HG03025 (cell line): ENCODE results near the gene HSF5.
A peak's percentile ranks its signal among the peaks of the same experiment; 100 is the strongest.
"Not testable (repeated sequence)": the region's sequence is repeated elsewhere in the genome, so short reads cannot be mapped to it uniquely, and the experiment has no call there.

ENCODE experiments used
- ATAC-seq: cut with Tn5 transposase; IDR thresholded peaks from one replicate; pipeline ENCODE4 v1.9.1; 2021; ENCODE audit warnings: mild to moderate bottlenecking, moderate library complexity; ENCODE audit not compliant: unreplicated experiment, low FRiP score

Gene HSF5

DNA sequence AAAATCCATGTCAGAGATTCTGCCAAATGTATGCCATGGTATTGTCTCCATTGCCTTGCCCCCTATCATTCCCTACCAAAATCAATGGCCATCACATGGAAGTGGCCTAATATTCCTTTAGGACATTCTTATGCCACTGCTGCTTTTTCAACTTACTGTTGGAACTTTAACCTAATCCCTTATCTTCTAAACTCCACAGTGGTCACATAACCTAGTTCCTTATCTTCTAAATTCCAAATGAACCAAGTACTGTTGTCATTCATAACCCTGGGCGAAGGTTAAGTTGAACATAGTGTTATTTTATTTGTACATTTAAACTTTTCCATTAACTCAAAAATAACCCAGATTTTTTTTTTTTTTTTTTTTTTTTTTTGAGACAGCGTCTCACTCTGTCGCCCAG, 3.6 kb downstream of the HSF5 start:
- ATAC-seq = no peak

DNA sequence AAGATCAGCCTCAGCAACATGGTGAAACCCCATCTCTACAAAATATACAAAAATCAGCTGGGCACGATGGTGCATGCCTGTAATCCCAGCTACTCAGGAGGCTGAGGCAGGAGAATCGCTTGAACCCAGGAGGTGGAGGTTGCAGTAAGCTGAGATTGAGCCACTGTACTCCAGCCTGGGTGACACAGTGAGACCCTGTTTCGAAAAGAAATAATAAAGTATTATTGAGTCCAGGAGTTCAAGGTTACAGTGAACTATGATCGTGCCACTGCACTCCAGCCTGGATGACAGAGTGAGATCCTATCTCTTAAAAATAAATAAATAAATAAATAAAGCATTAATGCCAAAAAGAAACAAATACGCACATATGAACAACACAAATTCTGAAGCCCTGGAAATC, 6.4 kb downstream of the HSF5 start:
- not testable (repeated sequence) for ATAC-seq

DNA sequence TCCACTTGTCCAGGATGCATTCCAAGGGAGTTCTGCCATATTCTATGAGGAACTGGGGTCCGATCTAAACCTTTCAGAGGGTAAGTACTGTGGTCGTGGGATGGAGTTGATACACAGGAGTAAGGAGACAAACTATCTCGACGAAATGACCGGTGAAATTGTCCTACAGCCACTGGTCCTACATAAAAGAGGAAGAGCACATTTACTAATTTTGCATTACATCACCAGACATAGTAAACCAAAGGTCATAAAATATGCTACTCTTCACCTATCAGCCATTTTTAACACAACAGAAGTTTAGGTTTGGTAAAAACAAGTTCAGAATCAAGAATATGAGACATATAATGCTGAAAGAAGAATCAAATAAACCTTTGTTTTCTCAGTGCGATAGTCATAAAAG, 8.1 kb downstream of the HSF5 start:
- no peak for ATAC-seq

DNA sequence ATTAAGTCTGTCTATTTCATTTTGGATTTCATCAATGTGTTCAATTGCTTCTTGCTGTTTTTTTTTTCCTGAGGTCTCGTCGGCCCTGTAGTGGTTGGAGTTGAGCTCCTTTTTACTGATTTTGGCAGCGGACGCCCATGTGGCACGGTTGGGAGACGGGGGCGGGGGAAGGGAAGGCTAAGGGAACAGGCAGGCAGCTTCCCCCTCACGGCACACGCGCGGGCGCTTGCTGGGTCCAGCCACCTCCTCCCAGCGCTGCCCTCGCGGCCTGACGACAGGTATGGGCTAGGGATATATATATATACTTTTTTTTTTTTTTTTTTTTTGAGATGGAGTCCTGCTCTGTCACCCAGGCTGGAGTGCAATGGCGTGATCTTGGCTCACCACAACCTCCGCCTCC, 11.4 kb downstream of the HSF5 start:
- no peak for ATAC-seq

DNA sequence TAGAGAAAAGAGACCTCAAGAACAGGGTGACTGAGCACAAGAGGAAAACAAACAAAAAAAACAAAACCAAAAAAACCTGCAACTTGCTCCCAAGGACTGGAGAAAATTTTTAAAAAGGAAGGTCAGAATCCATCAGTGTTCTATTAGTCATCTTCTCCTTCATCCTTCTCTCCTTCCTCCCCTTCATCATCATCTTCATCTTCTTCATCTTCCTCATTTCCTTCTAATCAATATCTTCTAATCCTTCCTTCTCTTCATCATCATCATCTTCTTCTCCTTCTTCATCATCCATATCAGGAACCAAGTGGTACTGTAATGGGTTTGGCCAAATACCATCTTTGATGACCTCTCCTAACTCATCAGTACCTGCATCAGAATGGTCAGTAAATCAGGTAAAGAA, 12.2 kb downstream of the HSF5 start:
- no peak for ATAC-seq

DNA sequence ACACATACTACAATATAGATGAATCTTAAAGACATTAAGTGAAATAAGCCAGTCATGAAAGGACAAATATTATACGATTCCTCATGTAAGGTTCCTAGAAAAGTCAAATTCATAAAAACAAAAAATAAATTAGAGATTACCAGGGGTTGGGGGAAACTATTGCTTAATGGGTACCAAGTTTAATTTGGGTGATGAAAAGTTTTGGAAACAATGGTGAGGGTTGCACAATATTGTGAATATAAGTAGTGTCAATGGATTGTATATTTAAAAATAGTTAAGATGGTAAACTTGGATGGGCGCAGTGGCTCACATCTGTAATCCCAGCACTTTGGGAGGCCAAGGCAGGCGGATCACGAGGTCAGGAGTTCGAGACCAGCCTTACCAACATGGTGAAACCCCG, 17.9 kb downstream of the HSF5 start:
- ATAC-seq = no peak

DNA sequence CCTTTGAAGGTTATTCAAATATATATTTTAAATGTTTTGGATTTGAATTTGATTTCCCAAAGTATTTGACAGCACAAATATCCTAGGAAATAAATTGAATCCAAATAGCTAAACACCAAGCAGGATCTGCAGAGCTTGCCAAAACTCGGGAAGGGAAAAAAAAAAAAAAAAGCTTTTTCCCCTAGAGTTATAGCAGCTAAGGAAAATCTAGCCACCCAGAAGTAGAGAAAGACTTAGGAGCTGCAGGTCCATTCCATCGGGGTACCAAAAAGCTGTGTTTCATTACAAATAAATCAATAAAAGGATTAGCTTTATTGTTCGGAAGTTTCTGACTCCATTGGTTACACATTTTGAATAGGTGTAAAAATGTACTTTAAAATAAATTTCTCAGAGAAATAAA, 19.3 kb downstream of the HSF5 start:
- no peak for ATAC-seq

DNA sequence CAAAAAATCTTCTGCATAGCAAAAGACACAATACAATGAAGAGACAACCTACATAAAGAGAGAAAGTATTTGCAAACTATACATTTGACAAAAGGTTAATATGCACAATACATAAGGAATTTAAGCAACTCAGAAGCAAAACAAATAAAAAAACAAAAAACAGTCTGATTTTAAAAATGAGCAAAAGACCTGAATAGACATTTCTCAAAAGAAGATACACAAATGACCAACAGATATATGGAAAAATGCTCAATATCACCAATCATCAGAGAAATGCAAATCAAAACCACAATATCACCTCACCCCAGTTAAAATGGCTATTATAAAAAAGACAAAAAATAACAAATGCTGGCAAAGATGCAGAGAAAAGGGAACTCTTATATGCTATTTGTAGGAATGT, 32.7 kb downstream of the HSF5 start:
- ATAC-seq = no peak

DNA sequence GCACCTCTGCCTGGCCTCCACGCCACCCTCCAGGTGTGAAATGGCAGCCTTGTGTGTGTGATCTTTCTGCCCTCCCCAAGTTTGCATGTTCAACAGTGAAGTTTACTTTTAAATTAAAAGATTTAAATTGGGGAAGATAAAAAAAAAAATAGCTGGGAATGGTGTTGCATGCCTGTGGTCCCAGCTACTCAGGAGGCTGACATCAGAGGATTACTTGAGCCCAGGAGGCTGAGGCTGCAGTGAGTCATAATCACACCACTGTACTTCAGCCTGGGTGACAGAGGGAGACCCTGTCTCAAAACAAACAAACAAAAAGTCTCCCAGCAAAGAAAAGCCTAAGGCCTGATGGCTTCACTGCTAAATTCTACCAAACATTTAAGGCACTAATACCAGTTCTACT, 35.5 kb downstream of the HSF5 start:
- no peak for ATAC-seq

DNA sequence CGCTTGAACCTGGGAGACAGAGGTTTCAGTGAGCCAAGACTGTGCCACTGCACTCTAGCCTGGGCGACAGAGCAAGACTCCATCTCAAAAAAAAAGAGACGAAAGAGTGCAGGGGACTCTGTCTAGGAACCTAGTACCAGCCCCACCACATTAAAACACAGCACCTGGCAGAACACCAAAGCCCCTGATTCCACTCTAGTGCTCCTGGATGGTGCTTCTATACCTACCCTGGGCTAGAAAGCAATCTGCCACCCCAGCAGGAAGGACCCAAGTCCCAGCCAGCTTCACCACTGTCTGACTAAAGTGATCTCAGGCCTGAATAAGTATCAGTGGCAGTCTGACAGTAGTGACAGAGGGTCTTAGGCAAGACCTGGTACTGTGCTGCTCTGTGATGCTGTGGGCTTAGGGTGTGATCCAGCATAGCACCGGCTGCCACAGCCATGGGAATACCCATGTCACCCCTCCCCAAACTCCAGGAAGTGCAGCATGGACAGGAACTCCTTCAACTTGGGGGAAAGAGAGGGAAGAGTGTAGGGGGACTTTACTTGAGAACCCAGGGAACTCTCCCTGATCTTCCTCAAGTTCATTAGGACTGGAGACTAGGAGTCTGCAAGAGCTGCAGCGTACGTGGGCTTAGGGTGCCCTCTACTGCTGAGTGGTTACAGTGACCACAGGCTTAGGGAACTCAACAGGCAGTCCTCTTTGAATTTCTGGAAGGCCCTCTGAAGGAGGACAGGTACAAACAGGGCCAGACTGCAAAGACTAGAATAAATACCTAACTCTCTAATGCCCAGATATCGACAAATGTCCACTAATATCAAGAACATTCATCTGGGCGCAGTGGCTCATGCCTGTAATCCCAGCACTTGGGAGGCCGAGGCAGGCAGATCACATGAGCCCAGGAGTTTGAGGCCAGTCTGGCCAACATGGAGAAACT, 40.9 kb downstream of the HSF5 start:
- ATAC-seq = no peak

DNA sequence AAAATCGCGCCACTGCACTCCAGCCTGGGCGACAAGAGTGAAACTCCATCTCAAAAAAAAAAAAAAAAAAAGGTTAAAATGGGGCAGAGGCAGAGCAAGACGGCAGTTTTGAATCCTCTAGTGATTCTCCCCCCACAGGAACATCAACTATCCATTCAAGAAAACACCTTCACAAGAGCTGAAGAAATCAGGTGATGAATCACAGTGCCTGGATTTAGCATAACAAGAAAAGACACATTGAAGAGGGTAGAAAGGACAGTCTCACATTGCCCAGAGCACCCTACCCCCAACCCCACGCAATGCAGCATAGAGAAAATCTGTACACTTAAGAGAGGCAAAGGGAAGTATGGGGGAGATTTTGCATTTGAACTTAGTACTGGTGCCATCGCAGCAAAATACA, 42.1 kb downstream of the HSF5 start:
- ATAC-seq = no peak

DNA sequence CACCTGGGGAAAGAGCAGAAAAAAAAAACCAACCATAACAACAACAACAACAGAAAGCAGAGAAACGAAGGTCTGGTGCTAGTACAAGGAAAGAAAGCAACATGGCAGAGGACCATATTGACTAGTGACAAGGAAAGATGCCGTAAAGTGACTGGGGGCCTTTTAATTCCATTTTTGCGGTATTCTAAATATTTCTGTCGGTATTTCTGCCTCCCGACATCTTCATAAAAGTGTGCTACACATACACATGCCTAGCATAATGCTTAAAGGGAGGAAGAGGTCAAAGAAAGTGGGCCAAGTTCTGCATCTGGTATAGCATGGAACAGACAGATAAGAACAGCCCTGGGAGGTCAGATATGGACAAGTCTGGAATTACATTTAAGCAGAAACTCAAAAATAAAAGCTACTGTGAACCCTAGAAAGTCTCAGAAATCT, 51.4 kb downstream of the HSF5 start:
- no peak for ATAC-seq

DNA sequence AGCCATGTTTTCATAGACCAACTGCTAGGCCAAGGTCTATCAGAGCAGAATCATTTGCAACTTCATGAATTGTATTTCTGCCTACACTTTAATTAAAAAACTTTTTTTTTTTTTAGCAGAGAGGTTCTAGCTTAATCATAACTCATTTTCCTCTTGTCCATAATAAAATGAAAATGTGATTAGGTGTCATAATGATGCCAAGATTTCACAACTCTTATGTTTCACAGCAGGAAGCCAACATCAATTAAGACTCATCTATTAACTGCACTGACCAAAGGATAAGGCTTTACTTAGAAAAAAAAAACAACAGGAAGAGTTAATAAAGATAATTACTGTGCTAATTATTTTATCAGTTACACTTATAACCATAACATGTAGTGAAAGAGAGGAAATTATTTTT, 52.0 kb downstream of the HSF5 start:
- ATAC-seq = no peak

DNA sequence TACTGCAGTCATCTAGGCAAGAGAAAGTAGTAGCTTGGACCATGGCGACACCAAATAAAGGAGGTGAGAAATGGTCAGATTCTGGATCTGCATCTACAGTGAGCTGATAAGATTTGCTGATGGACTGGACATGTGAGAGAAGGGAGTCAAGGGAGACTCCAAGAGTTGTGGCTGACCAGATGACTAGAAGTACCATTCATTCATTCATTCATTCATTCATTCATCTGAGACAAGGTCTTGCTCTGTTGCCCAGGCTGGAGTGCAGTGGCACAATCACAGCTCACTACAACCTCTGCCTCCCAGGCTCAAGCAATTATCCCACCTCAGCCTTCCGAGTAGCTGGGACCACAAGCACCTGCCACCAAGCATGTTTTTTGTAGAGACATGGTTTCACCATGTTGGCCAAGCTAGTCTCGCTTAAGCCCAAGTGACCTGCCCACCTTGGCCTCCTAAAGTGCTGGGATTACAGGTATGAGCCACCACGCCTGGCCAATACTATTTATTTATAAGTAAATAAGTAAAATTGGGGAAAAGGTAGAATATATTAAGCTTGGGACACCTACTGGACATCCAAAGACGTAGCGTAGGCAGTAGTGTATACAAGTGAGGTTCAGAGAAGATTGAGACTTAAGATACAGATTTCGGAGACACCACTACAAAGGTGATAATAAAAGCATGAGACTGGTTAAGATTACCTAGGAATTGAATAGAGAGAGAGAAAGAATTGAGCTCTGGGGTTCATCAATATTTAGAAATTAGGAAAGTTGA, 55.2 kb downstream of the HSF5 start:
- ATAC-seq = no peak

DNA sequence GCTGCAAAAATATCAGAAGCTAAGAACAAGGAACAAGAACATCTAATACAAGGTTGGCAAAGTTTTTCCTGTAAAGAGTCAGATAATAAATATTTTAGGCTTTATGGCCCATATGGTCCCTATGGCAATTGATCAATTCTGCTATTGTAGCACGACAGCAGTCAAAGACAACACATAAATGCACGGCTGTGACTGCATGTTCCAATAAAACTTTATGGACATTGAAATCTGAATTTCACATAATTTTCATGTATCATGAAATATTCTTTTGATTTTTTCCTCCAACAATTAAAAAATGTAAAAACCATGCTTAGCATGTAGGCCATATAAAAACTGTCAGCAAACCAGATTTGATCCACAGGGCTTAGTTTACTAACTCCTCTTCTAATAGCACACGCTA, 60.4 kb downstream of the HSF5 start:
- no peak for ATAC-seq

DNA sequence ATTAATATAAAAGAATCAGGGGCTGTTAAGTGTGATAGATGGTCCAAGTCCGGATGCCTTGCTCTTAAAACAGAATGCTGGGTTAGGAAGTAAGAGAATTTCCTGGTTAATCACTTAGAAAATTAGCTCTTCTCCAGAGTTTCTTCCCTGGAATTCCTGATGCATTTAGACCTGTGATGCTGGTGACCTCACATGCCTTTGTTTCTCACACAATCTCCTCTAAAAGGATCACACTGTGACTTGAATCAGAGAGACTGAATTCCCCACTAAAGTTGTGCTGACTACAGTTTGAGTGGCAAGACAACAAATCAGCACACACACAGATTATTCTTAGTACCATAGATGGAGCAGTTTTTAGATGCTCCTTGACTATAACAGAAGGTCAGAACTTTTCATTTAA, 66.5 kb downstream of the HSF5 start:
- no peak for ATAC-seq

DNA sequence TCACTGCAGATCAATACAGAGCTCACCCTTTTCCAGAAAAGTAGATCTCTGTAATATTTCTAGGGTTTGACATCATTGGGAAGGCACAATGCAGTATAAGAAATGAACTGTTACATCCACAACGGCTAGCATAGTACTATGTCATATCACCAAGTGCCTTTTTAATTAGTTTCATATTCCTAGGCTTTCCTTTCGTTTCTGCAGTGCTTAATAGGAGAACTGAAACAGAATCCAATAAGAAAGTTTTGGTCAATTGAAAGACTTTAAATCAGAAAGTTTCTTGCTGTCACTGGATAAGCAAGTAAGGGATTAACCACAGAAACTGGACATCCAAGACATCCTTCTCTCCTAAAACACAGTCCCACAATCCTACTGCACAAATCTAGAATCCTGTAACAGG, 67.4 kb downstream of the HSF5 start:
- no peak for ATAC-seq

DNA sequence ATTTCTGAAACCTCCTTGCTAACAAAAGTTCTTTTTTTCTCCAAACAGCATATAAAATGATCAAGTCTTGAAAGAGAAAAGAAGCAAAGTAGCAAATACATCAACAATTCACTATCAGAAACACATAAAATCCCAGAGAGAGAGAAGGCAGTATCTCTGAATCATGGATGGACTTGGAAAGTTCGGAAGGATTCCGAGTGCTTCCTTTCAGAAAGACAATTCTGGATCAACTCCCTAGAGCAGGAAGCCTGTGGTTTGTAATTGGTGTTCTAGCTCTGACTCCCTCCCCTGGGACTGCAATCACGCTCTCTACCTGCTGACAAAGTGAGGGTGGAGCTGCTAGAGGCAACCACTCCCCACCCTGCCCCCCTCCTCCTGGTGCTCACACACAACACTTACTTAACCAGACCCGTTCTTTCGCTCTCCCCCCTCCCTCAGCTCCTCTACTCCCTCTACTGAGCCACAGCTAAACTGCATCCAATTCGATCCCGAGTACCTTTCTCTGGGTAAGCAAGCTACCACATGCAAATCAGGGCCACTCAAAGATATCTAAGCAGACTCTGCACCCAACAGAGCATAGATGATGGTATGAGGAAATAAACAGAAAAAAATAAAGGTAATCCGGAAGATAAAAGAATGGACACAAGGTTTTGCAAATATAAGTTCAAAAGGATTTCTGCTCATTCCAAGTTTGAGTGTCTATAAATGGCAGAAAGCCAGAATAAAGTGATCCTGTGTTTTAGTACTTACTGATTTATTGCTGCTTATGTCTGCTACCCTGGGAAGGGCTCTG, 70.7 kb downstream of the HSF5 start, which contains the start of gene RNF43:
Gene RNF43 (minus strand): TSS at position 235 of the 793 bp plus-strand sequence. CDS start 1,957 bp downstream, outside the sequence.
- ATAC-seq = peak; percentile 85

DNA sequence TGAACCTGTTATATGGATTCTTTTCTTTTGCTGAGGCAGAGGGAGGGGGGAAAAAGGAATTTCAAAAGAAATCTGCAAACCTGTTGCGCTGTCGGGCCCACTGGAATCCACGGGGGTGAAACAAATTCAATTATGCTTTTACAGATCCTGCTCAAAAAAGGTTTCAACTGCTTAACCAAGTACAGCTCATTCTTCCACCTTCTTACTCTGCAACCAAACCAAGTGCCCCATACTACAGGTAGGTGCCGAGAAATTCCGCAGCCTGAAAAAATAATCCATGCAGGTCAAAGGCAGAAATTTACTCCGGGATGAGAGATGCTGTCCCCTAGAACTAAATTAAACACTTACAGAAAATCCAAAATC, 71.3 kb downstream of the HSF5 start:
- ATAC-seq = no peak

DNA sequence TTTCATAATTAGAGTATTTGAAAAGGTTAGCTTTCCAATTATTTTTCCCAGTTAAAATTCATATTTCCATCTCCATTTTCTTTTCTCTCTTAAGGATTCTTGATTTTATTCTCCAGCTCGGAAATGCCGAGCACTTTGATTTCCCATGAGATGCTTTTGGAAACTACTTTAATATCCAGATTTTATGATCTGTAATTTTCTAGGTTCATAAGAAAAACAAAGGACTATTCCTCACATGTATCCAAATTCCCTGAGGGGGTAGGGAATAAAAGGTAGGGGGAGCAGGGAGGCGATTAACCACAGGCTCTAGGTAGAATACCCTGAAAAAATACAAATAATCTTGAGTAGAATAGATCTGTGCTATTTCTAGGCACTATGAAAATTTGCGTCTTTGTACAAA, 71.8 kb downstream of the HSF5 start:
- no peak for ATAC-seq
